ENCODE data around the gene MPST. TPM values are rescaled to one million over a fixed set of nuclear protein-coding genes. Genes with fewer than 3 reads are reported as not detected.
A peak's percentile ranks its signal among the peaks of the same experiment; 100 is the strongest.

Gene MPST
- total RNA-seq, 1 donor from 2014 or later = 36.9 TPM

GRCh38 chr22:36981247-36981775 is 38.2 kb upstream of the MPST start:
- Histone ChIP-seq H3K4me3 (no peak overlapping the region), H3K79me2 (ENCODE audit: low read depth) (no peaks in the 10 kb centered on the region), H3K27me3 (no peaks in the 10 kb centered on the region), H3K4me1 (no peaks in the 10 kb centered on the region), H3F3A (ENCODE audit: low read depth) (peaks cover 11% of the 10 kb centered on the region), H4K20me1 (ENCODE audit: low read depth) (no peaks in the 10 kb centered on the region), H3K9ac (no peak overlapping the region), H3K36me3 (no peaks in the 10 kb centered on the region), H3K4me2 (no peak overlapping the region), H2AFZ (replicated peaks) (peak overlapping the region; percentile 12), H3K27ac (no peak overlapping the region), H3K9me3 (ENCODE audit: low read depth) (peaks cover 7% of the 10 kb centered on the region)
- DNase-seq (ENCODE audit: low spot score) = no peak
- no peak for TF ChIP-seq CTCF (IDR thresholded peaks at IDR 0.05)
- TF ChIP-seq EZH2 (IDR thresholded peaks at IDR 0.05) = no peak
- TF ChIP-seq EZH2phosphoT487 (IDR thresholded peaks at IDR 0.05) = no peak
- Mint-ChIP-seq H3K4me1 (peaks cover 23% of the 10 kb centered on the region), H3K36me3 (no peaks in the 10 kb centered on the region), H3K27ac (no peak overlapping the region), H3K4me3 (no peak overlapping the region), H3K9me3 (peaks cover 11% of the 10 kb centered on the region), H3K27me3 (ENCODE audit: insufficient read depth, low read depth) (peaks cover 4% of the 10 kb centered on the region)

GRCh38 chr22:36982136-36982535 is 37.4 kb upstream of the MPST start:
- peak; percentile 23 for DNase-seq (ENCODE audit: low spot score)
- Histone ChIP-seq H3K4me3 (no peak overlapping the region), H3K79me2 (ENCODE audit: low read depth) (no peaks in the 10 kb centered on the region), H3K9me3 (ENCODE audit: low read depth) (peaks cover 7% of the 10 kb centered on the region), H3K27me3 (no peaks in the 10 kb centered on the region), H3K36me3 (no peaks in the 10 kb centered on the region), H3K4me2 (no peak overlapping the region), H3K4me1 (no peaks in the 10 kb centered on the region), H3K9ac (no peak overlapping the region), H3K27ac (no peak overlapping the region), H4K20me1 (ENCODE audit: low read depth) (no peaks in the 10 kb centered on the region), H2AFZ (replicated peaks) (no peak overlapping the region), H3F3A (ENCODE audit: low read depth) (peaks cover 8% of the 10 kb centered on the region)
- H3K27me3 Mint-ChIP-seq (ENCODE audit: insufficient read depth, low read depth) = peaks cover 6% of the 10 kb centered on the region
- H3K4me3 Mint-ChIP-seq = no peak overlapping the region
- no peaks in the 10 kb centered on the region for H3K36me3 Mint-ChIP-seq
- H3K27ac Mint-ChIP-seq = no peak overlapping the region
- no peak for TF ChIP-seq EZH2 (IDR thresholded peaks at IDR 0.05)
- no peak for TF ChIP-seq EZH2phosphoT487 (IDR thresholded peaks at IDR 0.05)
- peak; percentile 13 for TF ChIP-seq CTCF (IDR thresholded peaks at IDR 0.05)
- H3K9me3 Mint-ChIP-seq = peaks cover 19% of the 10 kb centered on the region
- H3K4me1 Mint-ChIP-seq = peaks cover 23% of the 10 kb centered on the region

GRCh38 chr22:36985211-36985889 is 34.2 kb upstream of the MPST start:
- Mint-ChIP-seq H3K36me3 (no peaks in the 10 kb centered on the region), H3K27me3 (ENCODE audit: insufficient read depth, low read depth) (peaks cover 9% of the 10 kb centered on the region), H3K4me3 (no peak overlapping the region), H3K27ac (no peak overlapping the region), H3K4me1 (peaks cover 14% of the 10 kb centered on the region), H3K9me3 (peaks cover 20% of the 10 kb centered on the region)
- H4K20me1 ChIP-seq (ENCODE audit: low read depth) = no peaks in the 10 kb centered on the region
- no peak overlapping the region for H3K9ac ChIP-seq
- H3F3A ChIP-seq (ENCODE audit: low read depth) = no peaks in the 10 kb centered on the region
- no peak for DNase-seq (ENCODE audit: low spot score)
- TF ChIP-seq EZH2phosphoT487 (IDR thresholded peaks at IDR 0.05) (no peak), EZH2 (IDR thresholded peaks at IDR 0.05) (no peak), CTCF (IDR thresholded peaks at IDR 0.05) (no peak)
- peaks cover 7% of the 10 kb centered on the region for H3K9me3 ChIP-seq (ENCODE audit: low read depth)
- no peaks in the 10 kb centered on the region for H3K4me1 ChIP-seq
- H2AFZ ChIP-seq (replicated peaks) = no peak overlapping the region
- peaks cover 13% of the 10 kb centered on the region for H3K27me3 ChIP-seq
- no peak overlapping the region for H3K27ac ChIP-seq
- no peaks in the 10 kb centered on the region for H3K79me2 ChIP-seq (ENCODE audit: low read depth)
- H3K4me2 ChIP-seq = no peak overlapping the region
- no peak overlapping the region for H3K4me3 ChIP-seq
- no peaks in the 10 kb centered on the region for H3K36me3 ChIP-seq
